GM12873 (cell line): ENCODE measurements around the gene CMIP.

ENCODE experiments used
- TF ChIP-seq, protein P1 (sequence below): IDR thresholded peaks from 2 replicates; pipeline ENCODE4 v1.5.1; 2012; ENCODE audit warnings: low read depth, mild to moderate bottlenecking, moderate library complexity, low read length, control low read depth; ENCODE audit not compliant: insufficient read depth; ENCODE audit errors: missing control alignments

CMIP gene

DNA sequence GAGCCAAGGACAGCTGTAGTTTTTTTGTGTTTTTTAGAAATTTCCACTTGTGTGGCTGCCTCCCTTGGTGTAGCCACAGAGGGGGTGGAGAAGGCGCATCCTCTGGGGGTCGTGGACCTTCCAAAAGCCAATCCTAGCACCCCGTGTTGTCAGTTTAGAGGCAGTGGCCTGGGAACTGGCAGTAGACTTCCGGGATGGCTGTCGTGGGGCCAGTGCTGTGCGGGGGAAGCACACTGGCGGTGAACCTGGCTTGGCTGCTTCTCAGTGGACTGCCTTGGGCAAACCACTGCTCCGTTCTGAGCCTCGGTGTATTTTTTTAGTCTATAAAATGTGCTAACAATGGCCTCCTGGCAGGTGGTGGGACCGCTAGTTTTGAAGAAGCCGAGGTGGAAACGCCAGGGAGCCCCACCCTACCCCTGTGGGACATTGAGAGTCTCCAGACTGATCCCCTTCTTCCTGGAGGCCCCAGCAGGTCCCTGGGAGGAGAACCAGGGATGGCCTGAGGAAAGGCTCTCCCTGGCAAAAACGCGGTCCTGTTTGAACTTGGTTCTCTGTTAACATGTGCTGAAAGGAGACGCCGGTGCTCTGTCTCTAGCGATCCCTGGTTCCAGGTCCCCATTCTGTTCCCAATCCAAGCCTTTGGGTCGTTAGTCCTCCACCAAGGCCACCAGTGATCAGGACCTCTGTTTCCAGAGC lies 125.7 kb downstream of the CMIP start:
- TF ChIP-seq, protein P1, sequence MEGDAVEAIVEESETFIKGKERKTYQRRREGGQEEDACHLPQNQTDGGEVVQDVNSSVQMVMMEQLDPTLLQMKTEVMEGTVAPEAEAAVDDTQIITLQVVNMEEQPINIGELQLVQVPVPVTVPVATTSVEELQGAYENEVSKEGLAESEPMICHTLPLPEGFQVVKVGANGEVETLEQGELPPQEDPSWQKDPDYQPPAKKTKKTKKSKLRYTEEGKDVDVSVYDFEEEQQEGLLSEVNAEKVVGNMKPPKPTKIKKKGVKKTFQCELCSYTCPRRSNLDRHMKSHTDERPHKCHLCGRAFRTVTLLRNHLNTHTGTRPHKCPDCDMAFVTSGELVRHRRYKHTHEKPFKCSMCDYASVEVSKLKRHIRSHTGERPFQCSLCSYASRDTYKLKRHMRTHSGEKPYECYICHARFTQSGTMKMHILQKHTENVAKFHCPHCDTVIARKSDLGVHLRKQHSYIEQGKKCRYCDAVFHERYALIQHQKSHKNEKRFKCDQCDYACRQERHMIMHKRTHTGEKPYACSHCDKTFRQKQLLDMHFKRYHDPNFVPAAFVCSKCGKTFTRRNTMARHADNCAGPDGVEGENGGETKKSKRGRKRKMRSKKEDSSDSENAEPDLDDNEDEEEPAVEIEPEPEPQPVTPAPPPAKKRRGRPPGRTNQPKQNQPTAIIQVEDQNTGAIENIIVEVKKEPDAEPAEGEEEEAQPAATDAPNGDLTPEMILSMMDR, result no peak

DNA sequence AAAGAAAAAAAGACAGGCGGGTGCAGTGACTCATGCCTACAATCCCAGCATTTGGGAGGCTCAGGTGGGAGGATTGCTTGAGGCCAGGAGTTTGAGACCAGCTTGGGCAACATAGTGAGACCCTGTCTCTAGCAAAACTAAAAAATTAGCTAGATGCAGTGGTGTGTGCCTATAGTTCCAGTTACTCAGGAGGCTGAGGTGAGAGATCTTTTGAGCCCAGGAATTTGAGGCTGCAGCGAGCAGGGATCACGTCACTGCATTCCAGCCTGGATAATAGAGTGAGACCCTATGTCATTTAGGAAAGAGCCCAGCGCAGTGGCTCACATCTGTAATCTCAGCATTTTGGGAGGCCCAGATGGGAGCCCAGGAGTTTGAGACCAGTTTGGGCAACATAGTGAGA lies 126.6 kb downstream of the CMIP start:
- TF ChIP-seq, protein P1, result no peak

DNA sequence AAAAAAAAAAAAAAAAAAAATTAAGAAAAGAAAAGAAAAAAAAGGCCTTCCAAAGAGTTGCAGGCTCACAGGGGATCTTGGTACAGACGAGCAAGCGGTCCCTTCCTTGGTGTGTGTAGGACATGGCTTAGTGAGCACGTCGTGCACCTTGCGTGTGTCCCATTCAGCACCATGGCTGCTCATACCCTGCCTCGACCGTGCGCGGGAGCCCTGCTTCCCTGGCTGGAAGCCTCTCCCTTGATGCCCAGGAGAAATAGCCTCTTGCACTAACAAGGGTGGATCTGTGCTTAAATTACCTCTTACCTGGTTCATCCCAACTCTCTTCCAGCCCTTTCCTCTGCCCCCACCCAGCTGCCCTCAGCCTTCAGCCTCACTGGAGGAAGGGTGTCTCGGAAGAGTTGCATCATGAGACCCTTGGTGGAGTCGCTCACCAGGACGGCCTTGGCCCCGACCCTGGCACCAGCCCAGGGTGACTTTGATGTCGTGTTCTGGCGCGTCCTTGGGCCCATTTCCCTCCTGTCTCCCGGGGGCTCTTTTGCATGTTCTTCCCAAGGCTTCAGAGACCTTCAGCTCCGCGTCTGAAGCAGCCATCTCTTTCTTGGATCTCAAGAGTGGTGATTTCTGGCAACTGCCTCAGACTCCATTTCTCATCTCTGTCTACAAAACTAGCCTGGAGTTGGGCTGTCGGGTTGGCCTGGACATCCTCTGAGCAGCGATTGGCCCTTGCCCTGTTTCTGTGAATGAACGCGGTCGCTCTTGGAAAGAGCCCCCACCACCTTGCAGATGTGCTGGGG lies 127.2 kb downstream of the CMIP start:
- TF ChIP-seq, protein P1, result no peak

DNA sequence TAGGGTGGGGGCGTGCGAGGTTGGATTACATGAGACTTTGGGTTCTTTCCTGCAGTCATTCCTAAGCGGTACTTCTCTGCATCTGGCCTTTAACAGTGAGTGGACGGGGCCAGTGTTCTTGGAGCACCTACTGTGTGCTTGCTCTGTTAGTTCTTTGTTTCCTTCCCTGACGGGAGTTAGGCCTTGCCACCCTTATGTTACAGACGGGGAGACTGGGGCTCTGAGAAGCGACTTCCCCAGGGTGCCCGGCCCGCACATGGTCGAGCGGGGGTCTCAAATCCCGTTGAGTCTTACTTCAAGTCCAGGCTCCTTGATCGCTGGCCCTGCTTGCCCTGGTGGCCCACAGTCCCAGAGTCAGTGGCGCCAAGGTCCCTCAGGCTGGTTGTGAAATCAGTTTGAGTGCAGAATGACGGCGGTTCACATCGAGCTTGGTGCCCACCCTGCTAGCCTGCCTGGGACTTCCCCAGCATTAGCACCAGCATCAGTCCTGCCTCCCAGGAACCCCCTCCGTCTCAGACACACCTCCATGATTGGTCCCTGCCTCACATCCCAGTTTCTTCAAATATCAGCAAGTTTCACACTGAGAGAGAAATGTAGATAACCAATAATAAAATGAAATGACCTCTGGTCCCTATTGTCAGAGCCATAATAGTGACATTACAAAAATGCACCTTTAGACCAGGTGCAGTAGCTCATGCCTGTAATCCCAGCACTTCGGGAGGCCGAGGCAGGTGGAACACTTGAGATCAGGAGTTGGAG lies 128.0 kb downstream of the CMIP start:
- TF ChIP-seq, protein P1, result no peak

DNA sequence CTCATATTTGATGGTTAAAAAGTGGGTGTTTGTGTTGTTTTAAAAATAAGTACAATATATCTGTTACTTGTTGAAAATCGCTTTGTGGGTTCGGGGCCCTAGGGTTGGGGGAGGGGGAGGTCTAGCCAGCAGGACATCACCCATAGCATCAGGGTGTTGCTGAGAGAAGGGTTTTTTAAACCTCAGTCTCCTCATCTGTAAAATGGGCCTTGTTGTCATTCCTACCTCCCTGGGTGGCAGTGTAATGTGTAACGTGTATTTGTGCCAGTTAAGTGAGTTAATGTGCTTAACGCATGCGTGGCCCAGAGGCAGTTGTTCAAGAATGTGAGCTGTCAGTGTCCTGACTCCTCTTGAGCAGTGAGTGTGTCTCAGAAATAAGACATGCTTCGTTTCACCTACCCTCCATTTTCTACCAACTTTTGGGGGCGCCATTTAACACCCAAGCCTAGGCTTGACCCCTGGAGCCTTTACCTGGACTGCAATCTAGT lies 129.0 kb downstream of the CMIP start:
- TF ChIP-seq, protein P1, result no peak

DNA sequence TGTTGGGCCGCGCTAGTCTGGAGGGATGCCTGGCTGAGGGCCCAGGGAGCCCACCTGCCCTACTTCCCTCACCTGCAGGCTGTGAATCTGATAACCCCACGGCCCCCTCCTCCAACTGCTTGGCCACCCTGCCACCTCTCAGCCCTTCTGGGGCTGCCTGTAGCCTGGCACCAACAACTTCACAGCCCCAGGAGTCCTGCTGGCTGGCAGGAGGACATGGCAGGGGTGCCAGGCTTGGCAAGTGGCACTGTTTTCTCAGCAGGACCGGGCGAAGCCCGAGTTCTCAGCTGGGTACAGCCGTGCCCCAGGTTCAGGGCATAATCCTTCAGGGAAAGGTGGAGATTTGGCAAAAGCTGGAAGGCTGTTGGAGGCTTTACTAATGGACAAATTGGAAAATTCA lies 129.6 kb downstream of the CMIP start:
- TF ChIP-seq, protein P1, result no peak

DNA sequence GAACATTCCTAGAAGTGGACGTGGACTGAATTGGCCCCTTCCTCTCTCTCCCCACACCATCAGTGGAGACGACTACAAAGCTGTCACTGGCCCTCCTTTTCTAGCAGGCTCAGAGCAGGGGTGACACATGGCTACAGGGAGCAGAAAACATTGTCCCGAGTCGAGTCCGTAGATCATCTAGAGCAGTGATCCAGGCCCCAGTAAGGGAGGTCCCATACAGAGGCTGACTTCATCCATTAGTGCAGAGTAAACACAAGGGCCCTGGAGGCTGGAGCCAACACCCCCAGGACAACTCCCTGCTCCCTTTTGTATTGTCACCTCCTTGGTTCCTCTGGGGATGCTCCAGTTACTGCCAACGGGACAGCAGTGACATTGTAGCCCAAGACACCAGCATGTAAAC lies 130.7 kb downstream of the CMIP start:
- TF ChIP-seq, protein P1, result no peak
